VCaP (cell line): ENCODE measurements around the gene ADAMTS15.

Source experiments
- H3K27ac ChIP-seq: fragments of 450-650 bp; 2 replicates; pipeline ENCODE4 v1.5.1; 2017
- TF ChIP-seq, protein P1 (sequence below): fragments of 450-650 bp; conservative IDR thresholded peaks from 2 replicates; pipeline ENCODE4 v1.5.1; 2017; ENCODE audit warnings: mild to moderate bottlenecking, moderate library complexity

Gene ADAMTS15

DNA sequence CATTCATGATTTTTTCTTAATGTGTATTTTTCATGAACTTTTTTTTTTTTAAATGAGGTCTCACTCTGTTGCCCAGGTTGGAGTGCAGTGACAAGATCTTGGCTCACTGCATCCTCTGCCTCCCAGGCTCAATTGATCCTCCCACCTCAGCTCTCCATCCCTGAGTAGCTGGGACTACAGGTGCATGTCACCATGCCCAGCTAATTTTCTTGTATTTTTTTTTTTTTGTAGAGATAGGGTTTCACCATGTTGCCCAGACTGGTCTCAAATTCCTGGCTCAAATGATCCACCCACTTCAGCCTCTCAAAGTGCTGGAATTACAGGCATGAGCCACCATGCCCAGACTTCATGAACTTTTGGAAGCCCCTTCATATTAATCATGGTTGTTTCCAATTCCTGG, 49.7 kb downstream of the ADAMTS15 start:
- no peak overlapping the region for H3K27ac ChIP-seq
- TF ChIP-seq, protein P1, sequence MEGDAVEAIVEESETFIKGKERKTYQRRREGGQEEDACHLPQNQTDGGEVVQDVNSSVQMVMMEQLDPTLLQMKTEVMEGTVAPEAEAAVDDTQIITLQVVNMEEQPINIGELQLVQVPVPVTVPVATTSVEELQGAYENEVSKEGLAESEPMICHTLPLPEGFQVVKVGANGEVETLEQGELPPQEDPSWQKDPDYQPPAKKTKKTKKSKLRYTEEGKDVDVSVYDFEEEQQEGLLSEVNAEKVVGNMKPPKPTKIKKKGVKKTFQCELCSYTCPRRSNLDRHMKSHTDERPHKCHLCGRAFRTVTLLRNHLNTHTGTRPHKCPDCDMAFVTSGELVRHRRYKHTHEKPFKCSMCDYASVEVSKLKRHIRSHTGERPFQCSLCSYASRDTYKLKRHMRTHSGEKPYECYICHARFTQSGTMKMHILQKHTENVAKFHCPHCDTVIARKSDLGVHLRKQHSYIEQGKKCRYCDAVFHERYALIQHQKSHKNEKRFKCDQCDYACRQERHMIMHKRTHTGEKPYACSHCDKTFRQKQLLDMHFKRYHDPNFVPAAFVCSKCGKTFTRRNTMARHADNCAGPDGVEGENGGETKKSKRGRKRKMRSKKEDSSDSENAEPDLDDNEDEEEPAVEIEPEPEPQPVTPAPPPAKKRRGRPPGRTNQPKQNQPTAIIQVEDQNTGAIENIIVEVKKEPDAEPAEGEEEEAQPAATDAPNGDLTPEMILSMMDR: no peak

GRCh38 chr11:130499828-130500227, 51.4 kb downstream of the ADAMTS15 start:
- H3K27ac ChIP-seq: no peak overlapping the region
- TF ChIP-seq, protein P1: no peak

DNA sequence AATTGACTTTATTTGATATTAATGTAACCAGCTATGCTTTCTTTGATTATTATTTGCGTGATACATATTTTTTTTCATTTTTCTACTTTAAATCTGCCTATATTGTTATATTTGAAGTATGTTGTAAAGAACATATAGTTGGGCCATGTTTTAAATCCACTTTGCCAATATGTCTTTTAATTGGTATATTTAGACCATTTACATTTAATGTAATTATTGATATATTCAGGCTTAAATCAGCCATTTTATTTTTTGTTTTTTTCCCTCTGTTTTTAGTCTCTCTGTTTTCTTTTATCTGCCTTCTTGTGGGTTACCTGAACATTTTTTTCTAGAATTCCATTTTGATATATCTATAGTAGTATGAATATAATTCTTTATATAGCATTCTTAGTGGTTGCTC, 55.9 kb downstream of the ADAMTS15 start:
- TF ChIP-seq, protein P1: no peak
- H3K27ac ChIP-seq: no peak overlapping the region

- peak overlapping the region; percentile 89 for H3K27ac ChIP-seq
- TF ChIP-seq, protein P1: no peak
Measured at GRCh38 chr11:130508913-130509312, 60.5 kb downstream of the ADAMTS15 start.

DNA sequence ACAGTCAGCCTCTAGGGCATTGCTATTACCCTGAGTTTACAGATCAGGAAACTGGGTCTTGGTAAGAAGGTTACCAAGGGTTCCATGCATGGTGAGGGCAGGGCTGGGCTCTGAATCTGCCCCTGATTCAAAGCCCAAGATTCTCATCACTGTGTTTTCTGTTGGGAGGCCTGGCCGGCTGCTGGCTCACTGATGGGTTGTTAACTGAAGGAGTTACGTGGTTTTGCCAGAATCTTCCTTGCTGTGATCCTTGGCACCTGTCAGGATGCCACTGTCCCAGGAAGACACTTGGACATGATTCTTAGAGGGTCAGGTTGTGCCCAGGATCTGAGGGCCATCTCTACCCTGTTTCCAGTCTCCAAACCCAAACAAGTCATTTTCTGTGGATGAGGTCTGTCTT, 61.5 kb downstream of the ADAMTS15 start:
- TF ChIP-seq, protein P1: peak; percentile 16; the same call in 1 of the 2 replicates
- H3K27ac ChIP-seq: peak overlapping the region; percentile 89

DNA sequence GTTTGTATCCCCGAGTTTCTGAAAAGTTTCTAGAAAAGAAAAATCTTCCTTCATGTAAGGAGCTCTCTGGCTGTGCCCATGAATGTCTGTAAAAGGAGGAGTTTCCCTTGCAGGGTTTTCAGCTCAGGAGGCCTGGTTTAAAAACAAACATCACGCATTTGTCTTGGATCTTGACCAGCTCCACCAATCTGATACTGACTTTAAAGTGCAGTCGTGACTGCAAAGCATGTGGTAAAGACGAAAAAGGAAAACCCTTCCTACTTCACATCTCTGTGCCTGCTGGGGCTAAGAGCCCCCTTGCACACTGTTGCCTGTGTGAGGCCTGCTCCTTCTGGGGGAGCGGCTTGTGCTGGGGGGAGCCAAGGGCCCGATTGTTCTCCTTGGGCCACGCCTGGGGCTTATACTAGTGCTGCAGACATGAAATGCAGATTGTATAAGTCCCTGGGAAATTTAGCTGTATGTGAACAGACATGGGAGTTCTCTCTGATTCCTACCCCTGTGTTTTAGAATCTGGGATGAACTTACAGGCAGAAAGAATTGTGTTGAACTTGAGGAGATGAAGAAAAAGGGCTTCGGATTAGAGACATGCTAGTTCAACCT, 62.1 kb downstream of the ADAMTS15 start:
- H3K27ac ChIP-seq: peak overlapping the region; percentile 89
- TF ChIP-seq, protein P1: no peak

DNA sequence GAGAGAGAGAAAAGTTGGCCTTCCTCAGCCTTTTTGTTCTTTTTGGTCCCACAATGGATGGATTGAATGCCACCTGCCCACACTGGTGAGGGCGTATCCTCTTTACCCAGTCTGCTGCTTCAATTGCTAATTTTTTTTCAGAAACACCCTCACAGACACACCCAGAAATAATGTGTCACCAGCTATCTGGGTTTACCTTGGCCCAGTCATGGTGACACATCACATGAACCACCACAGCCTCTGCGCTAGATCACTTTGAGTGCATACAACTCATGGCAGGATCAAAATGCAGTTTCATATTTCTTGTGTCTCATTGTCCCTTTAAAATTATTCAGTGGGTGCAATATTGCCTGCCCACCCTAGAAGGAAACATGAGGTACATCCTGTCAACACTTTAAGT, 63.3 kb downstream of the ADAMTS15 start:
- TF ChIP-seq, protein P1: no peak
- no peak overlapping the region for H3K27ac ChIP-seq
